Osteocyte (in vitro differentiated cells): ENCODE data around the gene PCDH7. TPM values are rescaled to one million over a fixed set of nuclear protein-coding genes. Genes with fewer than 3 reads are reported as not detected.

Source experiments
- DNase-seq: peaks from one replicate; pipeline ENCODE4 v3.0.0; 2021; ENCODE audit warnings: mixed read lengths; ENCODE audit not compliant: unreplicated experiment; ENCODE audit errors: extremely low spot score
- H3K27ac Mint-ChIP-seq: one replicate; pipeline ENCODE4 v1.8.0; 2021; ENCODE audit warnings: mild to moderate bottlenecking, mixed read lengths; ENCODE audit not compliant: unreplicated experiment
- H3K27me3 Mint-ChIP-seq: one replicate; pipeline ENCODE4 v1.8.0; 2021; ENCODE audit warnings: mixed read lengths; ENCODE audit not compliant: unreplicated experiment
- H3K36me3 Mint-ChIP-seq: one replicate; pipeline ENCODE4 v1.8.0; 2021; ENCODE audit warnings: mixed read lengths; ENCODE audit not compliant: unreplicated experiment
- H3K4me1 Mint-ChIP-seq: one replicate; pipeline ENCODE4 v1.8.0; 2021; ENCODE audit warnings: mixed read lengths; ENCODE audit not compliant: unreplicated experiment
- H3K4me3 Mint-ChIP-seq: one replicate; pipeline ENCODE4 v1.8.0; 2021; ENCODE audit warnings: mild to moderate bottlenecking, moderate library complexity, mixed read lengths; ENCODE audit not compliant: unreplicated experiment
- H3K9me3 Mint-ChIP-seq: one replicate; pipeline ENCODE4 v1.8.0; 2021; ENCODE audit warnings: mixed read lengths; ENCODE audit not compliant: unreplicated experiment
- CTCF ChIP-seq: fragments of 200-600 bp; sonication (generic); IDR thresholded peaks from 2 replicates; pipeline ENCODE4 v1.5.0; 2021; ENCODE audit warnings: antibody characterized with exemption, mild to moderate bottlenecking, moderate library complexity
- total RNA-seq: library from RNA; stranded (reverse); gene quantifications from 2 replicates; pipeline ENCODE4 v1.2.1, GENCODE V29; 2021

Gene PCDH7
- total RNA-seq, 1 donor from 2014 or later = 147 TPM

- Mint-ChIP-seq H3K27me3 (no peaks in the 10 kb centered on the region), H3K4me3 (peak overlapping the region; percentile 100), H3K36me3 (no peaks in the 10 kb centered on the region), H3K9me3 (no peaks in the 10 kb centered on the region), H3K4me1 (peaks cover 15% of the 10 kb centered on the region), H3K27ac (peak overlapping the region; percentile 98)
- no peak for TF ChIP-seq CTCF
- no peak for DNase-seq
Observed at GRCh38 chr4:30716681-30717207, 3.4 kb upstream of the PCDH7 start.

GRCh38 chr4:30717208-30718020 lies 2.8 kb upstream of the PCDH7 start:
- peak overlapping the region; percentile 98 for H3K27ac Mint-ChIP-seq

GRCh38 chr4:30718021-30718542 lies 2.1 kb upstream of the PCDH7 start:
- Mint-ChIP-seq H3K36me3 (peaks cover 7% of the 10 kb centered on the region), H3K9me3 (no peaks in the 10 kb centered on the region), H3K4me1 (peaks cover 15% of the 10 kb centered on the region), H3K4me3 (peak overlapping the region; percentile 100), H3K27ac (peak overlapping the region; percentile 98), H3K27me3 (no peaks in the 10 kb centered on the region)
- peak; percentile 88 for DNase-seq
- TF ChIP-seq CTCF = no peak

More at GRCh38 chr4:30717208-30718020, 2.8 kb upstream of the PCDH7 start:
- no peaks in the 10 kb centered on the region for H3K9me3 Mint-ChIP-seq
- H3K4me3 Mint-ChIP-seq = peak overlapping the region; percentile 100
- no peaks in the 10 kb centered on the region for H3K27me3 Mint-ChIP-seq
- H3K36me3 Mint-ChIP-seq = peaks cover 1% of the 10 kb centered on the region
- H3K4me1 Mint-ChIP-seq = peaks cover 15% of the 10 kb centered on the region
- TF ChIP-seq CTCF = no peak
- peak; percentile 85 for DNase-seq

- no peak for DNase-seq
- Mint-ChIP-seq H3K27me3 (no peaks in the 10 kb centered on the region), H3K9me3 (no peaks in the 10 kb centered on the region), H3K4me3 (peak overlapping the region; percentile 100), H3K36me3 (peaks cover 14% of the 10 kb centered on the region), H3K27ac (peak overlapping the region; percentile 98), H3K4me1 (peaks cover 18% of the 10 kb centered on the region)
- peak; percentile 57 for TF ChIP-seq CTCF
Observed at GRCh38 chr4:30718641-30719453, 1.3 kb upstream of the PCDH7 start.
